GM06990 (cell line): ENCODE results near the gene ZNF254.

Source experiments
- DNase-seq: peaks from one replicate; pipeline ENCODE4 v3.0.0-alpha.2; 2011; ENCODE audit not compliant: insufficient read length; ENCODE audit errors: extremely low read depth
- H3K27me3 ChIP-seq: replicated peaks from 2 replicates; pipeline ENCODE4 v1.6.0; 2011; ENCODE audit warnings: low read length; ENCODE audit not compliant: control insufficient read depth, insufficient read depth
- H3K36me3 ChIP-seq: 2 replicates; pipeline ENCODE4 v1.5.1; 2011; ENCODE audit warnings: low read length; ENCODE audit not compliant: control insufficient read depth, insufficient read depth
- H3K4me3 ChIP-seq: replicated peaks from 2 replicates; pipeline ENCODE4 v1.5.1; 2011; ENCODE audit warnings: low read depth, mild to moderate bottlenecking, control low read depth, low read length
- CTCF ChIP-seq: IDR thresholded peaks from 2 replicates; pipeline ENCODE4 v1.5.1; 2011; ENCODE audit warnings: low read length, control low read depth, mild to moderate bottlenecking, inconsistent platforms; ENCODE audit not compliant: insufficient read depth, poor library complexity, severe bottlenecking

Gene ZNF254

GRCh38 chr19:24141612-24142011 is 54.6 kb downstream of the ZNF254 start:
- no peak overlapping the region for H3K4me3 ChIP-seq
- DNase-seq: no peak
- no peaks in the 10 kb centered on the region for H3K27me3 ChIP-seq
- TF ChIP-seq CTCF: no peak
- no peaks in the 10 kb centered on the region for H3K36me3 ChIP-seq

GRCh38 chr19:24142771-24143170 is 55.8 kb downstream of the ZNF254 start:
- H3K36me3 ChIP-seq: no peaks in the 10 kb centered on the region
- H3K4me3 ChIP-seq: no peak overlapping the region
- no peak for DNase-seq
- no peaks in the 10 kb centered on the region for H3K27me3 ChIP-seq
- no peak for TF ChIP-seq CTCF

GRCh38 chr19:24159707-24160106 is 72.7 kb downstream of the ZNF254 start:
- Histone ChIP-seq H3K27me3 (no peaks in the 10 kb centered on the region), H3K36me3 (no peaks in the 10 kb centered on the region), H3K4me3 (no peak overlapping the region)
- DNase-seq: no peak
- peak; percentile 46 for TF ChIP-seq CTCF

- no peak for DNase-seq
- TF ChIP-seq CTCF: no peak
- no peaks in the 10 kb centered on the region for H3K27me3 ChIP-seq
- H3K4me3 ChIP-seq: no peak overlapping the region
- H3K36me3 ChIP-seq: no peaks in the 10 kb centered on the region
These were observed 79.1 kb downstream of the ZNF254 start for GRCh38 chr19:24166055-24166454.

- Histone ChIP-seq H3K4me3 (no peak overlapping the region), H3K36me3 (no peaks in the 10 kb centered on the region), H3K27me3 (no peaks in the 10 kb centered on the region)
- no peak for TF ChIP-seq CTCF
- no peak for DNase-seq
These were observed 86.9 kb downstream of the ZNF254 start for GRCh38 chr19:24173882-24174281.

- TF ChIP-seq CTCF: no peak
- Histone ChIP-seq H3K27me3 (no peaks in the 10 kb centered on the region), H3K36me3 (no peaks in the 10 kb centered on the region), H3K4me3 (no peak overlapping the region)
- no peak for DNase-seq
These were observed 90.7 kb downstream of the ZNF254 start for GRCh38 chr19:24177686-24178085.
